Hepatocyte (in vitro differentiated cells): Measurements from ENCODE around the gene AAGAB. TPM values are rescaled to one million over a fixed set of nuclear protein-coding genes. Genes with fewer than 3 reads are reported as not detected.

Source experiments
- DNase-seq: peaks from one replicate; pipeline ENCODE4 v3.0.0-alpha.2; 2016; ENCODE audit warnings: low spot score
- H2AFZ ChIP-seq: fragments of 200-600 bp; sonication (generic); 2 replicates; pipeline ENCODE4 v1.6.0; 2016; ENCODE audit warnings: antibody characterized with exemption, mild to moderate bottlenecking
- H3K27ac ChIP-seq: fragments of 200-600 bp; sonication (generic); 2 replicates; pipeline ENCODE4 v1.5.1; 2016; ENCODE audit warnings: mild to moderate bottlenecking
- H3K27me3 ChIP-seq: fragments of 200-600 bp; sonication (generic); 2 replicates; pipeline ENCODE4 v1.6.1; 2016
- H3K36me3 ChIP-seq: fragments of 200-600 bp; sonication (generic); replicated peaks from 2 replicates; pipeline ENCODE4 v1.5.1; 2016; ENCODE audit warnings: low read depth; ENCODE audit not compliant: insufficient read depth
- H3K4me1 ChIP-seq: fragments of 200-600 bp; sonication (generic); 2 replicates; pipeline ENCODE4 v1.5.1; 2016; ENCODE audit warnings: mild to moderate bottlenecking, moderate library complexity; ENCODE audit not compliant: insufficient read depth
- H3K4me2 ChIP-seq: fragments of 200-600 bp; sonication (generic); 2 replicates; pipeline ENCODE4 v1.6.0; 2016
- H3K4me3 ChIP-seq: fragments of 200-600 bp; sonication (generic); 2 replicates; pipeline ENCODE4 v1.5.1; 2016; ENCODE audit warnings: mild to moderate bottlenecking
- H3K79me2 ChIP-seq: fragments of 200-600 bp; sonication (generic); 2 replicates; pipeline ENCODE4 v1.6.0; 2017; ENCODE audit warnings: mild to moderate bottlenecking
- H3K9me2 ChIP-seq: fragments of 200-600 bp; sonication (generic); replicated peaks from 2 replicates; pipeline ENCODE4 v1.6.0; 2017; ENCODE audit warnings: mild to moderate bottlenecking; ENCODE audit not compliant: insufficient read depth
- H3K9me3 ChIP-seq: fragments of 200-600 bp; sonication (generic); 2 replicates; pipeline ENCODE4 v1.5.1; 2016; ENCODE audit warnings: low read depth, mild to moderate bottlenecking
- H4K20me1 ChIP-seq: fragments of 200-600 bp; sonication (generic); 2 replicates; pipeline ENCODE4 v1.6.0; 2016; ENCODE audit warnings: mild to moderate bottlenecking; ENCODE audit not compliant: insufficient read depth, poor library complexity, severe bottlenecking
- CTCF ChIP-seq: fragments of 200-600 bp; sonication (generic); IDR thresholded peaks from 2 replicates; pipeline ENCODE4 v1.5.1; 2016; ENCODE audit warnings: antibody characterized with exemption, mild to moderate bottlenecking; ENCODE audit not compliant: poor library complexity
- EZH2 ChIP-seq: fragments of 200-600 bp; sonication (generic); IDR thresholded peaks from 2 replicates; pipeline ENCODE4 v1.6.1; 2016; ENCODE audit warnings: antibody characterized with exemption, mild to moderate bottlenecking, borderline replicate concordance
- EZH2phosphoT487 ChIP-seq: fragments of 200-600 bp; sonication (generic); IDR thresholded peaks from one replicate; pipeline ENCODE4 v1.6.1; 2018; ENCODE audit warnings: antibody characterized with exemption, mild to moderate bottlenecking, low read depth, moderate library complexity; ENCODE audit not compliant: unreplicated experiment, severe bottlenecking
- WGBS: methylation state at CpG from one replicate; pipeline ENCODE4 v1.1.6; 2016; ENCODE audit warnings: low lambda C conversion rate; ENCODE audit errors: missing lambda C conversion rate; 5-methylcytosine and 5-hydroxymethylcytosine counted together
- polyA plus RNA-seq: library from polyadenylated mRNA; unstranded; fragments of >200 nt; fragmentation: Nextera tagmentation; extraction: Ambion mirVana; gene quantifications from 2 replicates; pipeline ENCODE4 v1.2.1, GENCODE V29; 2016
- total RNA-seq: library from RNA; depleted of rRNA; stranded (reverse); fragments of >200 nt; gene quantifications from 2 replicates; pipeline ENCODE4 v1.2.3, GENCODE V29; 2014

AAGAB gene
- total and polyA plus RNA-seq, 2 experiments from 2014 or later = 30.8 to 36.2 TPM

- Histone ChIP-seq H2AFZ (no peak overlapping the region), H3K36me3 (no peaks in the 10 kb centered on the region), H3K27me3 (no peaks in the 10 kb centered on the region), H3K4me1 (peaks cover 29% of the 10 kb centered on the region), H3K4me3 (no peak overlapping the region), H3K9me3 (no peaks in the 10 kb centered on the region), H3K27ac (no peak overlapping the region), H3K9me2 (no peaks in the 10 kb centered on the region), H3K79me2 (peaks cover 13% of the 10 kb centered on the region), H4K20me1 (no peaks in the 10 kb centered on the region), H3K4me2 (no peak overlapping the region)
- 96% methylated on average over 8 of the region's 8 CpGs for WGBS
- TF ChIP-seq EZH2 (no peak), CTCF (no peak), EZH2phosphoT487 (no peak)
- no peak for DNase-seq
Observed at GRCh38 chr15:67173786-67174185, 80.7 kb downstream of the AAGAB start.

- peaks cover 13% of the 10 kb centered on the region for H3K79me2 ChIP-seq
- H4K20me1 ChIP-seq = no peaks in the 10 kb centered on the region
- no peaks in the 10 kb centered on the region for H3K9me3 ChIP-seq
- H3K4me1 ChIP-seq = peaks cover 23% of the 10 kb centered on the region
- TF ChIP-seq EZH2phosphoT487 (no peak), CTCF (no peak), EZH2 (no peak)
- no peak overlapping the region for H3K27ac ChIP-seq
- H3K27me3 ChIP-seq = no peaks in the 10 kb centered on the region
- H3K36me3 ChIP-seq = no peaks in the 10 kb centered on the region
- no peak overlapping the region for H2AFZ ChIP-seq
- no peak for DNase-seq
- no peaks in the 10 kb centered on the region for H3K9me2 ChIP-seq
- 95% methylated on average over 8 of the region's 8 CpGs for WGBS
- H3K4me2 ChIP-seq = no peak overlapping the region
- H3K4me3 ChIP-seq = no peak overlapping the region
Observed at GRCh38 chr15:67173005-67173404, 81.5 kb downstream of the AAGAB start.

GRCh38 chr15:67172172-67172571 is 82.3 kb downstream of the AAGAB start:
- TF ChIP-seq EZH2 = no peak
- no peak for TF ChIP-seq CTCF
- TF ChIP-seq EZH2phosphoT487 = no peak
- 97% methylated on average over 6 of the region's 6 CpGs for WGBS
- Histone ChIP-seq H3K9me2 (no peaks in the 10 kb centered on the region), H3K36me3 (no peaks in the 10 kb centered on the region), H4K20me1 (no peaks in the 10 kb centered on the region), H3K79me2 (peaks cover 13% of the 10 kb centered on the region), H3K9me3 (no peaks in the 10 kb centered on the region), H3K4me2 (no peak overlapping the region), H3K4me3 (no peak overlapping the region), H3K27me3 (no peaks in the 10 kb centered on the region), H3K4me1 (peaks cover 25% of the 10 kb centered on the region), H2AFZ (no peak overlapping the region), H3K27ac (no peak overlapping the region)
- DNase-seq = no peak

GRCh38 chr15:67171471-67171870 is 83.0 kb downstream of the AAGAB start:
- peaks cover 11% of the 10 kb centered on the region for H3K79me2 ChIP-seq
- H3K4me3 ChIP-seq = no peak overlapping the region
- no peak for TF ChIP-seq CTCF
- H3K9me2 ChIP-seq = no peaks in the 10 kb centered on the region
- H3K4me2 ChIP-seq = no peak overlapping the region
- 88% methylated on average over 4 of the region's 4 CpGs for WGBS
- no peaks in the 10 kb centered on the region for H3K9me3 ChIP-seq
- no peaks in the 10 kb centered on the region for H3K27me3 ChIP-seq
- no peak for DNase-seq
- no peak overlapping the region for H3K27ac ChIP-seq
- peaks cover 5% of the 10 kb centered on the region for H4K20me1 ChIP-seq
- no peak overlapping the region for H2AFZ ChIP-seq
- peaks cover 18% of the 10 kb centered on the region for H3K4me1 ChIP-seq
- H3K36me3 ChIP-seq = no peaks in the 10 kb centered on the region
